Placental epithelial cell (primary cell): ENCODE measurements around the gene STPG1. TPM values are rescaled to one million over a fixed set of nuclear protein-coding genes. Genes with fewer than 3 reads are reported as not detected.

Experiments used
- total RNA-seq: library from RNA; depleted of rRNA; stranded (reverse); fragments of >200 nt; gene quantifications from 2 replicates; pipeline ENCODE4 v1.2.3, GENCODE V29; 2012

Gene STPG1
- 6.3 and 7.7 TPM in 2 replicates for total RNA-seq

GRCh38 chr1:24413350-24414163, at the start of gene STPG1:
TSS of gene STPG1 (minus strand) at chr1:24413782. CDS start at chr1:24401388, 12,394 bp downstream.

GRCh38 chr1:24415334-24415909, 1.8 kb upstream of the STPG1 start, which contains the start of gene NIPAL3:
TSS of gene NIPAL3 (plus strand) at chr1:24415802. CDS start at chr1:24419548, 3,746 bp downstream.

GRCh38 chr1:24319312-24319863, 94.2 kb downstream of the STPG1 start, which contains the start of gene GRHL3:
TSS of gene GRHL3 (plus strand) at chr1:24319357. CDS start at chr1:24319552, 195 bp downstream.

Other genes with a start within 250 kb of the STPG1 start
- 7.1 and 7.5 TPM in 2 replicates for gene IFNLR1, start 226.5 kb downstream of the STPG1 start, total RNA-seq
- not detected in 2 replicates for gene GRHL3, start 94.4 kb downstream of the STPG1 start, total RNA-seq
- gene NIPAL3, start 2.0 kb upstream of the STPG1 start, total RNA-seq = 117 and 190 TPM in 2 replicates
- gene RCAN3, start 89.1 kb upstream of the STPG1 start, total RNA-seq = 11.4 and 24.2 TPM in 2 replicates
- under 0.01 and 0.11 TPM in 2 replicates for gene NCMAP, start 142.3 kb upstream of the STPG1 start, total RNA-seq
- 57.0 and 121 TPM in 2 replicates for gene SRRM1, start 229.5 kb upstream of the STPG1 start, total RNA-seq